H7 (cell line): ENCODE data around the gene CEACAM7. TPM values are rescaled to one million over a fixed set of nuclear protein-coding genes. Genes with fewer than 3 reads are reported as not detected.
A peak's percentile ranks its signal among the peaks of the same experiment; 100 is the strongest.
"Not testable (repeated sequence)": the region's sequence is repeated elsewhere in the genome, so short reads cannot be mapped to it uniquely, and the experiment has no call there.

Experiments
- DNase-seq: peaks from one replicate; pipeline ENCODE4 v3.0.0; 2012
- H3K27me3 ChIP-seq: 2 replicates; pipeline ENCODE4 v1.6.0; 2011; ENCODE audit warnings: mild to moderate bottlenecking, low read length; ENCODE audit not compliant: control insufficient read depth, insufficient read depth
- H3K36me3 ChIP-seq: replicated peaks from 2 replicates; pipeline ENCODE4 v1.5.1; 2011; ENCODE audit warnings: low read length; ENCODE audit not compliant: control insufficient read depth, insufficient read depth
- H3K4me3 ChIP-seq: 2 replicates; pipeline ENCODE4 v1.5.1; 2011; ENCODE audit warnings: low read depth, mild to moderate bottlenecking, control low read depth, low read length, moderate library complexity; ENCODE audit not compliant: insufficient read depth
- total RNA-seq: library from RNA; depleted of rRNA; stranded (reverse); fragments of >200 nt; shearing (Covaris generic); gene quantifications from 2 replicates; pipeline ENCODE4 v1.2.3, GENCODE V29; 2014

Gene CEACAM7
- total RNA-seq, 1 experiment from 2014 or later, result not detected

DNA sequence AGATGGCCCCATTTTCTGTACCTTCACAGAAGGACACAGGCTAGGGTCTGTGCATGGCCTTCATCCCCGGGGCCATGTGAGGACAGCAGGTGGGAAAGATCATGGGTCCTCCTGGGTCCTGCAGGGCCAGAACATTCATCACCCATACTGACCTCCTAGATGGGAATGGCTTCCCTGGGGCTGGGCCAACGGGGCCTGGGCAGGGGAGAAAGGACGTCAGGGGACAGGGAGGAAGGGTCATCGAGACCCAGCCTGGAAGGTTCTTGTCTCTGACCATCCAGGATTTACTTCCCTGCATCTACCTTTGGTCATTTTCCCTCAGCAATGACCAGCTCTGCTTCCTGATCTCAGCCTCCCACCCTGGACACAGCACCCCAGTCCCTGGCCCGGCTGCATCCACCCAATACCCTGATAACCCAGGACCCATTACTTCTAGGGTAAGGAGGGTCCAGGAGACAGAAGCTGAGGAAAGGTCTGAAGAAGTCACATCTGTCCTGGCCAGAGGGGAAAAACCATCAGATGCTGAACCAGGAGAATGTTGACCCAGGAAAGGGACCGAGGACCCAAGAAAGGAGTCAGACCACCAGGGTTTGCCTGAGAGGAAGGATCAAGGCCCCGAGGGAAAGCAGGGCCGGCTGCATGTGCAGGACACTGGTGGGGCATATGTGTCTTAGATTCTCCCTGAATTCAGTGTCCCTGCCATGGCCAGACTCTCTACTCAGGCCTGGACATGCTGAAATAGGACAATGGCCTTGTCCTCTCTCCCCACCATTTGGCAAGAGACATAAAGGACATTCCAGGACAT, 7.0 kb upstream of the CEACAM7 start:
- no peaks in the 10 kb centered on the region for H3K27me3 ChIP-seq
- H3K4me3 ChIP-seq, result no peak overlapping the region
- DNase-seq, result no peak
- no peaks in the 10 kb centered on the region for H3K36me3 ChIP-seq

DNA sequence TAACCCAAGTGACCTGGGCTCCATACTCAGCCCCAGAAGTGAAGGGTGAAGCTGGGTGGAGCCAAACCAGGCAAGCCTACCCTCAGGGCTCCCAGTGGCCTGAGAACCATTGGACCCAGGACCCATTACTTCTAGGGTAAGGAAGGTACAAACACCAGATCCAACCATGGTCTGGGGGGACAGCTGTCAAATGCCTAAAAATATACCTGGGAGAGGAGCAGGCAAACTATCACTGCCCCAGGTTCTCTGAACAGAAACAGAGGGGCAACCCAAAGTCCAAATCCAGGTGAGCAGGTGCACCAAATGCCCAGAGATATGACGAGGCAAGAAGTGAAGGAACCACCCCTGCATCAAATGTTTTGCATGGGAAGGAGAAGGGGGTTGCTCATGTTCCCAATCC, 6.1 kb upstream of the CEACAM7 start:
- no peak for DNase-seq
- H3K36me3 ChIP-seq, result no peaks in the 10 kb centered on the region
- H3K4me3 ChIP-seq, result no peak overlapping the region
- no peaks in the 10 kb centered on the region for H3K27me3 ChIP-seq

DNA sequence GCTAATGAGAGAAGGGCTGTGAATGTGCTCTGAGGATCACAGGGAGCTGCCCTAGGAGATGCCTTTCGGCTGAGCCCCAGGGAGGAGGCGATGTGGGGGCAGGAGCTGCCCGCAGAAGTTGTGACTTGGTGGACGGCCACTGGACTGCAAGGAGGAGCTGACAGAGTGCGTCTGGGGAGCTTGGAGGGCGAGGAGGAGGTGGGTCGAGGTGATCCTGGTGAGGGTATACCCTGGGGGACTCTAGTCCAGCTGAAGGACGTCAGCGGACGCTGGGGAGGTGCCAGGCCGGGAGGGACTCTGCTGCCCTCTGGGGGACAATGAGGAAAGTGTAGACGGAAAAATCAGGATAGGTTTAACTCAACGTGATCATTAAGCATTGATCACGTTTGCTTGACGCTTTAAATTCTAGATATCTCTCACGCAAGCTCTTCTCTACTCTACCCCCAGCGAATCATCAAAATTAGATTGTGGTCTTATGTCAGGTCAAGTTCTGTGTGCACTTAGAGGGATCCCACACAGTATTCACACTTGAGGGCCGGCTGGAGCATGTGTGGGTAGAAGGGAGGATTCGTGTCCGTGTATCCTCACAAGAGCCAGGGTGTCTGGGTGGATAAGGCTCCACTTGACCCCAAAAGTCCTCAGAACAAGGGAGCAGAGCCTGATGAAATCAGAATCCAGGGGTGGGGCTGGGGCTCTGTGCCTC, 3.3 kb upstream of the CEACAM7 start:
- DNase-seq, result peak; percentile 76
- no peaks in the 10 kb centered on the region for H3K27me3 ChIP-seq
- H3K36me3 ChIP-seq, result no peaks in the 10 kb centered on the region
- H3K4me3 ChIP-seq, result no peak overlapping the region

GRCh38 chr19:41690801-41691065, 2.7 kb upstream of the CEACAM7 start:
- no peaks in the 10 kb centered on the region for H3K27me3 ChIP-seq
- H3K4me3 ChIP-seq, result no peak overlapping the region
- no peak for DNase-seq
- H3K36me3 ChIP-seq, result no peaks in the 10 kb centered on the region

DNA sequence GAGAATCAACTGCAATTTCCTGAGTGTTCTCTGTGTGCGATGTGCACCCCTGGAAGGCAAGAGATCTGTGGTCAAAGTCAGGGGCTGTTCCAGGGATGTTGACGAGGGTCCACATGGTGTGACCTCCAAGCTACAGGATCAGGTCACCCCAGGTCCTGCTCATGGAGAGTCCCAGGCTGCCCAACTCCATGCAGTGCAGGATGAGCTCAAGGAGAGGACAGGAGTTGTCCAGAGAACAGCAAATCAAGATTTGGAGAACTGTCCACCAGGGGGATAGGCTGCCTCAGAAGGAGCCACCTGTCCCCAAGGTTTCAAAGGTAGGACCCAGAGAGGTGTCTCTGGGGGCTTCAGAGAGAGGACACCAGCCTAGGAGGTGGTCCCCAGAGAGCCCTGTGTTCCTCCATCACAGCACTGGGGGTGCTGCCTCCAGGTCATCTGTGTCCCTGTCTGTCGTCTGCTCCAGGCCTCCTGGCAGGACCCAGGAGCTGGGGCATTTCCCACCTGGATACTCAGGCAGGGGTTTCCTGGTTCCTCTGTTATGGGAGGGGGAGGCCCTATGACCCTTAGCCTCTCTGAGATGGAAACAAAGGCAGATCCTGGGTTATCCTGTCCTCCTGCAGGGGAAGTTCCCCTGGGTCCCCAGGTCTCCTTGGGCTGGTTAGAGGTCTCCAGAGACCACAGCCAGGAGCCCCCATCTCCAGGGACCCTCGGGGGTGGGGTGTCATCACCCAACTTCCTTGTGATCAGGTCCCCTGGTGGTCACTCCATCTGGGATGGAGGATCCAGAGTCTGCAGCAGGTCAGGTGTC, 2.1 kb upstream of the CEACAM7 start:
- Histone ChIP-seq H3K27me3 (no peaks in the 10 kb centered on the region), H3K4me3 (no peak overlapping the region), H3K36me3 (no peaks in the 10 kb centered on the region)
- DNase-seq, result no peak

DNA sequence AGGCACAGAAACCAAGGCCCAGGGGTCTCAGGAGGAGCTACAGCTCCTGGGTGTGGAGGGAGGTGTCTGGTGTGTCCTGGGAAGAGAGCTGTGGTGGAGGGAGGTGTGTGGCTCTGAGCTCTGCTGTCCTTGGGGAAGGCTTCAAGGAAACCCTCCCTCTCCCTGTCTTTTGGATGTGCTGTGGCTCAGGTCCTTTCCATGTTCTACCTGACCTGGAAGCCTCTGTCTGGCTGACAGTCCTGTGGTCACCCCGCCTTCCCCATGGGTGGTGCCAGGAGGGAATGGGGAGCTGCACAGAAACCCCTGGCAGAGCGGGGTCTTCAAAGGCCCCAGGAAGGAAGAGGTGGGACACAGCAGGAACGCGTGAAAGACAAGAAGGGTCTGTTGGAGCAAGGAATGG, 617 bp upstream of the CEACAM7 start:
- Histone ChIP-seq H3K27me3 (no peaks in the 10 kb centered on the region), H3K4me3 (no peak overlapping the region), H3K36me3 (no peaks in the 10 kb centered on the region)
- DNase-seq, result no peak

- H3K4me3 ChIP-seq, result no peak overlapping the region
- no peaks in the 10 kb centered on the region for H3K36me3 ChIP-seq
- no peak for DNase-seq
- no peaks in the 10 kb centered on the region for H3K27me3 ChIP-seq
These were observed 651 bp downstream of the CEACAM7 start for GRCh38 chr19:41687419-41687818.

DNA sequence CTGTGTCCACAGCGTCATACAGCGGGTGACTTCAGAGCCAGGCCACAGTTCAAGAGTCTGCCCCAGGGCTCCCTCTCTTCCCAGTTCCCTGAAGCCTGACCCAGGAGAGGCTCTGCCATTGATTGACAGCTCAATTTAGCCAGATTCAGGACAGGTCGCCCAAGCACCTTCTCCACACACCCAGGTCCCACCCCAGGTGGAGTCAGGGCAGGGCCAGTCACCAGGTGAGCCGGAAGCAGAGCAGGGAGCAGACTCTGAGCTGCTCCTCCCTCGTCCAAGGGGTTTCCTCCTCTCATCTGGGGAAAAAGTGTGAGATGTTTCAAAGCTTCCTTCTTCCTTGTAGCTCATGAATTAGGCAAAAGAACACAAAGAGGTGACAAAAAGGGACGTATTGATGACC, 5.6 kb downstream of the CEACAM7 start:
- Histone ChIP-seq H3K4me3 (no peak overlapping the region), H3K27me3 (no peaks in the 10 kb centered on the region), H3K36me3 (no peaks in the 10 kb centered on the region)
- DNase-seq, result no peak

DNA sequence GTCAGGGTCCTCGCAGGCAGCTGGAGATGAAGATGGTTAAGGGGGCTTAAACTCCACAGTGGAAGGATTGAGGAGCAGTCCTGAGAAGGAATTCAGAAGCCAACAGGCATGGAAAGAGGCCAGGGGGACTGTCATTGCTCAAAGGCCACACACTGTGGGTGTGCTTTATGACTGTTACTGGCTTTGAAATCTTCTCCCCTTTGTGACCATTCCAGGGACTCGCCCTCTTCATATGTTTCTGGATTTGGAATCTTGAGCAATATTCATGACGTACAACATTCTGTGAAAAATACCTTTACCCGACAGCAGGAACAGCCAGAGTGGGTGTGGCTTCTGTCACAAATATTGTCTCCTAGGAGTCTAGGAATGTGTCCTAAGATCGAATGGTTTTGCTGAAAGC, 16.6 kb downstream of the CEACAM7 start:
- H3K27me3 ChIP-seq, result no peaks in the 10 kb centered on the region
- no peaks in the 10 kb centered on the region for H3K36me3 ChIP-seq
- no peak for DNase-seq
- H3K4me3 ChIP-seq, result no peak overlapping the region

DNA sequence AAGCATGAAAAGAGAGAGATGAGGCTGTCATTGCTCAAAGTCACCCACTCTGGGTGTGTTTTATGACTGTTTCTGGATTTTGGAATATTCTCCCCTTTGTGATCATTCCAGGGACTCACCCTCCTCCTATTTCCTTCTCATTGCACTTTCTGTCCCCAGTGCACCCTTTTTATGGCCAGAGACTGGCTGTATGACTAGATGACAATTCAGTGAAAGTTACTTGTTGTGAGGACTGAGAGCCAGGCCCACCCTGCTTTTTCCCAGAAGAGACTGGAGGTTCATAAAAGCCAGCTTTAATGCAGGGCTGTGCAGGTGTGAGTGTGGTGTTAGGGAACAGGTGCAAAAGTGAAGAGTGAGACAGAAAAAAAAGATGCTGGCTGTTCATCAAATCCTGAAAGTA, 17.3 kb downstream of the CEACAM7 start:
- DNase-seq, result no peak
- H3K36me3 ChIP-seq, result no peaks in the 10 kb centered on the region
- no peak overlapping the region for H3K4me3 ChIP-seq
- H3K27me3 ChIP-seq, result no peaks in the 10 kb centered on the region

GRCh38 chr19:41668315-41668714, 19.8 kb downstream of the CEACAM7 start:
- Histone ChIP-seq H3K27me3 (no peaks in the 10 kb centered on the region), H3K4me3 (no peak overlapping the region), H3K36me3 (no peaks in the 10 kb centered on the region)
- DNase-seq, result no peak

- DNase-seq, result no peak
- no peaks in the 10 kb centered on the region for H3K36me3 ChIP-seq
- no peaks in the 10 kb centered on the region for H3K27me3 ChIP-seq
- no peak overlapping the region for H3K4me3 ChIP-seq
These were observed 22.0 kb downstream of the CEACAM7 start for GRCh38 chr19:41666075-41666474.

GRCh38 chr19:41657157-41657556, 30.9 kb downstream of the CEACAM7 start:
- no peak for DNase-seq
- H3K27me3 ChIP-seq, result no peaks in the 10 kb centered on the region
- no peaks in the 10 kb centered on the region for H3K36me3 ChIP-seq
- no peak overlapping the region for H3K4me3 ChIP-seq

- H3K36me3 ChIP-seq, H3K27me3 ChIP-seq, DNase-seq, H3K4me3 ChIP-seq: not testable (repeated sequence)
These were observed 31.3 kb downstream of the CEACAM7 start for GRCh38 chr19:41656756-41657155.

DNA sequence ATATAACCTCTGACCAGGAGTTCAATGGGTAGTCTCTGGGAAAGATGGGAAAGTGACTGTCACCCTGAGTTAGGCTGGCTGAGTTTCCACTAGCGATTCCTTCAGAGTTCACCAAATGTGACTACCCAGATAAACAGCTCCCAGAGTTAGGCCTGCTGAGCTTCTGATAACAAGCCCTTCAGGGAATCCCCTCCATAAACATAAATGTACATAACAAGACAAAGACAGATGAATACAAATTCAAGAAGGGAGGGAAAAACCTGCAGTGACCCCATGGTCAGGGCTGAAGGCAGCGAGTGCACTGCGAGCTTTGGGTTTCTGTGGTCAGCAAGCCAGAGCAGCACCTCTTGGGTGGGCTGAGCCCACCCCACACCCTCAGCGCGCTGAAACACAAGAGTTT, 35.8 kb downstream of the CEACAM7 start:
- no peak overlapping the region for H3K4me3 ChIP-seq
- no peak for DNase-seq
- no peaks in the 10 kb centered on the region for H3K27me3 ChIP-seq
- no peaks in the 10 kb centered on the region for H3K36me3 ChIP-seq
